ENCODE results near the gene PIGT.
"Not testable (repeated sequence)": the region's sequence is repeated elsewhere in the genome, so short reads cannot be mapped to it uniquely, and the experiment has no call there.

PIGT gene

DNA sequence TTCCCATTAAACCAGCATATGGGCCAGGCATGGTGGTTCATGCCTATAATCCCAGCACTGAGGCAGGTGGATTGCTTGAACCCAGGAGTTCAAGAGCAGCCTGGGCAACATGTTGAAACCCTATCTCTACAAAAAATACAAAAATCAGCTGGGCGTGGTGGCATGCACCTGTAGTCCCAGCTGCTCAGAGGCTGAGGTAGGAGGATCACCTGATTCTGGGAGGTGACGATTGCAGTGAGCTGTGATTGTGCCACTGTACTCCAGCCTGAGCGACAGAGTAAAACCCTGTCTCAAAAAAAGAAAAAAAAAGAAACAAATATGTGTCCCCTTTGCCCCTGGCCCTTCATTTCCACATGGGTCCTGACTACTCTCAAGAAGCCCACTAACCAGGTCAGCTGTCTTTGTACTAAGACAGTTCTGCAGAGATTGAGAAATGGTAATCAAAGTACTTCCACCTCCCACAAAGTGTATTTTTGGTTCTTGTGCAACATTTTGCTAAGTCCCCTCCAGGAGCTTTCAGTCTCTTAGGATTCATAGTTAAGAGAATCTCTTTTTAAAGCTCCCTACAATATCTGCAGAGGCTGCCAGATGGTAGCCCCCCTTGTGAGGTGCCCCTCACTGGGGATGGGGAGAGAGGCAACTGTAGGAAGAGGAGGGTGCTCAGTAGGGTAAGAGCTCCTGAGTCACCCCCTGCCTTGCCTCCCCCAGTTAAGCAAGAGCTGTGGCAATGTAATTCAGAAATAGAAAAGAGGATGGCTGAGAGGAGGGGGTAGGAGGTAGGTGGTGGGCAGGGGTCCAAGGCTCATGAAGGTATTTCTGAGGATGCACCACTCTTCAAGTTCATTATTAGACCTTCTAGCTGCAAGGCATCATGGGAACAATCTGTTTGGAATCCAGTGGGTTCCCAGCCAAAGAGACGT is 37.1 kb downstream of the PIGT start:
- DNase-seq = no peak
- intact Hi-C loops (cut with DNase I) = no loop called here

DNA sequence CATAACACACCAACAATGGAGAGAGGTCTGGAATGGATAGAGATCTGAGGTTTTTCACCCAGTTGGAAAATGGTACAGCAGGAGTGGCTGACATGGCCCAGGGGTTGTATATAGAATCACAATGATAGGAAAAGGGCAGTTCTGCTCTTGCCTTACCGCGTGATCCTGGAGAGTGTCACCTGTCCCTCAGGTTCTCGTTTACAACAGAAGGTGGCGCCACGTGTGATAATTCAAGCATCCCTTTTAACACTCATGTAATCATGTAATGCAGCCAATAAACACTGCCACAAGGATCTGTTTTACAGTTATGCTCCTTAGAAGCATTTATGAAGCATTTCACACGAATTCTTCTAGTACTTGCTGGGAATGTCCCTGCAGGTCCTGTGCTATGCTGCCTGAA is 40.7 kb downstream of the PIGT start:
- intact Hi-C loops (cut with DNase I) = no loop called here
- DNase-seq = no peak

DNA sequence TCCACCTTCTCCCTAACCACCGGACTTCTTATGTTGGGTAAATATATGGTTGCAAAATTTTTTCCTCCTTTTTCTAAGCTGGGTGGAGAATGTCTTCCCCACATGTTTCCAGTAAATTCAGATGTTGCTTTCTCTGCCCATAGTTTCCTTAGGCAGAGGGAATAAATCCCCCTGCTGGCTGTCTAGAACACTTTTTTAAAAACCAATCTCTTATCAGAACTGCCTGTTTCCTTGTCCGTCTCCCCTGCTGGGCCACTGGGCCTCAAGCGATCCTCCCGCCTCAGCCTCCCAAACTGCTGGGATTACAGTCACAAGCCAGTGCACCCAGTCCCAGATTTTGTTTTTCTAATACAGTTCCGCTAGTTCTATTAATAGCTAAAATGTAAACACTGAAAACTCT is 43.7 kb downstream of the PIGT start:
- intact Hi-C loops (cut with DNase I) = loop anchor here (10.0 kb wide), 1 partner anchor 305 kb away; no protein-coding TSS in a partner anchor
- DNase-seq = no peak

DNA sequence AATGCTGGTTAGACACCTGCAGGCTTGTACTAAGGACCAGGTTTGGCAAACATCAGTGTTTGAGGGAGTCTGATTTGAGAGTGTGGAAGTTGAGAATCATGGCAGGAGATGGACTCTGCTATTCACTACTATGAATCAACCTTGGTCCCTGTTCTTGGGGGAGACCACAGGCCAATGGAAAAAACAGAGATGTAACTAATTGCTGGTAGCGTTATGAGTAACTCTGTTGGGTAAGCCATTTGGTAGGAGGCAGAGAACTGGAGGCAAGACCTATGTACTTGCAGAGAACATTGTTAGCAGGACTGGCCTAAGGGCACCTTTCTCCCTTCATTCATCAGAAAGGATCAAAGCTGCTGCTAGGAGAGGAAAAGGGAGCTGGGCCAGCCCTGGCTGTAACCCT is 45.3 kb downstream of the PIGT start:
- intact Hi-C loops (cut with DNase I) = loop anchor here (10.0 kb wide), 1 partner anchor 304 kb away; no protein-coding TSS in a partner anchor
- DNase-seq = no peak

DNA sequence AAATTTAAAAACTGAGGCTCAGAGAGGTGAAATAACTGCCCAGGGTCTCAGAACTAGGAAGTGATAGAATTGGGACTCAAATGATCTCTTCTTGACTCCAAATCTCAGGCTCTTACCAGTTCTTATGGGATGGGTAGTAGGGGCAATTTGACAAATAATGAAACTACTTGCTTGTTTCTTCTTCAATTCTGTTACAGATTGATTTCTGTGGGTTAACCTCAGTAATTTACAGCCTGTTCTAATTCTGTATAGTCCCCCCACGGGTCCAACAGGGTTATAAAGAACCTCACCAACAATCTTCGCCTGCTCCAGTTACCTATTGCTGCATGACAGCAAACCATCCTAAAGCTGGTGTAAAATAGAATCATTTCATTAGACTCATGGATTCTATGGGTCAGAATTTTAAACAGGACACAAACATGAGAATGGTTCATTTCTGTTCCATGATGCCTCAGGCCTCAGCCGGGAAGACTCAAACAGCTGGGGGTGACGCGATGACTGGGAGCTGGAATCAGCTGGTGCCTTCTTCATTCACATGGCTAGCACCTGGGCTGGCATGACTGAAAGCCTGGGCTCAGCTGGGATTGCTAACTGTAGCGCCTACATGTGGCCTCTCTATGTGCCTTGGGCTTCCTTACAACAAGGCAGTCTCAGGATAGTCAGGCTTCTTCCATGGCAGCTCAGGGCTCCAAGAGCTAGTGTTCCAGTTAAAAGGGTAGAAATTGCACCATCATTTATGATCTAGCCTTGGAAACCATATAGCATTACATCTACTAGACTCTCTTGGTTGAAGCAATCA is 47.0 kb downstream of the PIGT start:
- DNase-seq = no peak
- intact Hi-C loops (cut with DNase I) = loop anchor here (10.0 kb wide), 1 partner anchor 302 kb away; no protein-coding TSS in a partner anchor

DNA sequence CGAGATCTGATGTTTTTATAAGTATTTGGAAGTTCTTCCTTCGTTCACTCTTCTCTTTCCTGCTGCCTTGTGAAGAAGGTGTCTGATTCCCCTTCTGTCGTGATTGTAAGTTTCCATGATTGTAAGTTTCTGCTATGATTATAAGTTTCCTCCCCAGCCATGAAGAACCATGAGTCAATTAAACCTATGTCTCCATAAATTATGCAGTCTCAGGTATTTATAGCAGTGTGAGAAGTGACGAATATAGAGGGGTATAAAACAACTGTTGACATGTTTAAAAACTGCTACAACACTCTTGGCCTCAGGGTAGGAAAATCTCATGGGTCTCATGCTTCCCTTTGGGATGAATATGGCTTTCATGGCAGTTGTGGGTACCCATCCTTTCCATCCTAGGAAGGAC is 47.8 kb downstream of the PIGT start:
- DNase-seq = no peak
- intact Hi-C loops (cut with DNase I) = loop anchor here (10.0 kb wide), 1 partner anchor 301 kb away; no protein-coding TSS in a partner anchor

DNA sequence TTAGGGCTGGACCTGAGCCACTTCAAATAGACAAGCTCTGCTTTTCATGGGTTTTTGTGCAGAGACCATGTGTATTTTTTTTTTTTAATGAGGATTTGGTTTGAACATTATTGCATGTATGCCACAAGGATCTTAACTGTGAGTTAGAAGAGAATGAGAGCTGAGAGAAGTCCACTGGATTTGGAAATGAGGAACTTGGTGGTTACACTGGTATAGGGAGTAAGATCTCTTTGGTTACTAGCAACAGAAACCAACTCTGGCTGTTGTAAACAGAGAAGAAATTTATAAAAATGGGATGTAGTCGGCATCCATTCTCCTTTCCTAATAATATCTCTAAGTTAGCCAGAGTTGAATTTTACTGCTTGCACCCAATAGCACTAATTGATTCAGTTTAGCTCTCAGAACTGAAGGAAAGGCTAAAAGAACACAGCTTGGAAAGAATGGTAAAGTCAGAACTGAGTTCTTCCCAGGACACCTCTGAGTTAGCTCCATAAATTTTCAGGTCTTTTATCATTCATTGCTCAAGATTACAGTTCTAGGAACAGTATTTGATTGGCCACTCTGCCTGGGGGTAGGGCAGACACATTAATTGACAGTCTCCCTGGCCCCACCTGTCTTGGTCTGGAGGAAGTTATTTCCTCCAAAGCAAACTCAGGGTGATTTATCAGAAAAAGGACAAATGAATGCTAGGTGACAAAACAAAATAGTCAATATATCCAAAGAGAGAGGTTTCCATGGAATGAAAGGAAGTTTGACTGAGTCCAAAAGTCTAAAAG is 49.7 kb downstream of the PIGT start:
- DNase-seq = no peak
- intact Hi-C loops (cut with DNase I) = loop anchor here (10.0 kb wide), 1 partner anchor 299 kb away; no protein-coding TSS in a partner anchor

DNA sequence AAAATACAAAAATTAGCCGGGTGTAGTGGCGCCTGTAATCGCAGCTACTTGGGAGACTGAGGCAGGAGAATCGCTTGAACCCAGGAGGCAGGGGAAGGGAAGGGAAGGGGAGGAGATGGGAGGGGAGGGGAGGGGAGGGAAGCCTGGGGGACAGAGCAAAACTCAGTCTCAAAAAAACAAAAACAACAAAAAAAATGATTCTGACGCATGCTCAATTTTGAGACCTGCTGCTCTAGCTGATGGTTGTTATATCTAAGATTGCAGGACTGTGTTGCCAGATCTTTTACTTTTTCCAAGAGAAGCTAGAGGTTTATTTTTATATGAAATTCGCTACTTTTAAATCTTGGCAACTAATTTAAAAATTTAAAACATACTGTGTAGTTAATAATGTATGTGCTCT is 51.2 kb downstream of the PIGT start:
- intact Hi-C loops (cut with DNase I) = loop anchor here (10.0 kb wide), 1 partner anchor 298 kb away; no protein-coding TSS in a partner anchor
- DNase-seq = no peak

DNA sequence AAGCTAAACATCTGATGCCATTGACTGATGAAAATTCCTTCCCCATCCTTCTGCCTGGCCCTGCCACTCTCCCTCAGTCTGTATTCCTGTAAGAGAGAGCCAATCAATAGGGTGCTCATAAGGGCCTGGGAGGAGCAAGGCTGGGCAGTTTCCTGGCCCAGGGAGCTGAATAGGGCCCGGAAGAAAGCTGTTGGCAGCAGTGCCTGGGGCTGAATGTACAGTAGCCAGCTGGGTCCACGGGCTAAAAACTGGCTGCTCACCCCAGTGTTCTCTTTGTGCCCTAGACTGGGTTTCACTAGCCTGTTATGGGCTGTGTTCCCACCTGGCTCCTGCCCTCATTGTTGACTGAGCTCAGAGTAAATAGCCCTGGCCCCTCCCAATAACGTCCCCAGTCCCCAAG is 51.9 kb downstream of the PIGT start:
- DNase-seq = peak in 6 of 10 donors; percentile 13 to 89 (median 30)
- intact Hi-C loops (cut with DNase I) = loop anchor here (10.0 kb wide), 1 partner anchor 297 kb away; no protein-coding TSS in a partner anchor

DNA sequence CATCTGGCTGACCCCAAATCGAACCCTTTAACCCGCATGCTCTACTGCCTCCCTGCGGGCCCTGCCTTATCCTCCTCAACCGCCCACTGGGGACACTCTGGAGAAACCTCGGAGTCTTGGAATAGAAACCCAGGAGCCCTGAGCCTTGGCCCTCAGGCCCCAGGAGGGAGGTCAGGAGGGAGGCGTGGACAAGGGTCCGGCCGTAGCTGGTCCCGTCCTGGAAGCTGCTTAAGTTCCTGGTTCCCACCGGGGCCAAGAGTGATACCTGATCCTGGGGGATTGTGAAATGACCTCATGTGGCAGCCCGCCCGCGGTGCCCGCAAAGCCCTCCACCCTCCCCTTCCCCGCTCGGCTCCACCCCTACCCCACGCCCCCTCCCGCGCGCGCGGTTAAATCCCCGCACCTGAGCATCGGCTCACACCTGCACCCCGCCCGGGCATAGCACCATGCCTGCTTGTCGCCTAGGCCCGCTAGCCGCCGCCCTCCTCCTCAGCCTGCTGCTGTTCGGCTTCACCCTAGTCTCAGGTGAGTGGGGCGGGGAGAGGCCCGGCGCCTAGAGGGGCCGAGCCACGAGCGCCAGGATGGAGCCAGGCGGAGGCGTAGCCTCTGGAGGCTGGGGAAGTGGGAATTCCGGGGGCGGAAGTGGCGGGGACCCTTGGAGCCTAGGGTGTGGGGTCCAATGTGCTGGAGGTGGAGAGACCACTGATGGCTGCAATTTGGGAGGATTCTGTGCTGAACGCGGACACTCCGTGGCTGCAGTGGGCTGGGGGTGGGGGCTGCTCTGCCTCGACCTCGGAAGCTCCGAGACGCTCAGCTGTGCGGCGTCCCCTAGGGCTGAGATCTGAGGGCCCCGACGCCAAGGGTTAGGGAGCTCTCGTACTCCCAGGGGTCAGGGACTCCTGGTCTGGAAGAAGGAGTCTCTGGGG is 53.7 kb downstream of the PIGT start, which contains the start of gene WFDC2:
Gene WFDC2 (plus strand): TSS at position 418 of the 926 bp plus-strand sequence. CDS start 29 bp downstream, at position 447.
- intact Hi-C loops (cut with DNase I) = loop anchor here (10.0 kb wide), 1 partner anchor 295 kb away; no protein-coding TSS in a partner anchor

DNA sequence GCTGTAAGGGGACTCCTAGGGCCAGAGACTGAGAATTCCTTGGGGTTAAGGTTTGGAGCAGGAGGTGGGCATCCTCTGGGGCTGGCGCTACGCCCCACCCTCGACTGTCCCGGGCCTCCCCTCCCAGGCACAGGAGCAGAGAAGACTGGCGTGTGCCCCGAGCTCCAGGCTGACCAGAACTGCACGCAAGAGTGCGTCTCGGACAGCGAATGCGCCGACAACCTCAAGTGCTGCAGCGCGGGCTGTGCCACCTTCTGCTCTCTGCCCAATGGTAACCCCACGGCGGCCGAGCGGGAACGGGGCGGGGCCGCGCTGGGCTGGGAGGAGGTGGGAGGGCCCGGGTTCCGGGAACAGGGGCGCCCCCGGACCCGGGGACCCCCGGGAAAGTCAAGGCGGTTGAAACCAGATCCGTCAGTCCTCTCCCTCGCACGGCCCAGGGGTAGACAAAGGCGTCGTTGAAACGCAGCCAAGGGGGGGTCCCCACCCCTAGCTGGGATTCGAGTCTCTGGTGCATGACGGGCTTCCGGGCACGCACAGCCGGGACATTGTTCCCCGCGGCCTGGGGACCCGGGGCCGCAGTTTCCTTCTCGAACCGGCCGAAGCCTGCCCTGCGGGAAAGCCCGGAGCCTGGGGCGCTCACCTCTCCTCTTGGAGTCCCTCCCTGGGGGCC is 54.5 kb downstream of the PIGT start:
- intact Hi-C loops (cut with DNase I) = no loop called here
- peak in 9 of 10 donors; percentile 29 to 93 (median 53) for DNase-seq

More for the DNA sequence above, 53.7 kb downstream of the PIGT start, which contains the start of gene WFDC2:
- peak in 1 of 10 donors; percentile 83 for DNase-seq

DNA sequence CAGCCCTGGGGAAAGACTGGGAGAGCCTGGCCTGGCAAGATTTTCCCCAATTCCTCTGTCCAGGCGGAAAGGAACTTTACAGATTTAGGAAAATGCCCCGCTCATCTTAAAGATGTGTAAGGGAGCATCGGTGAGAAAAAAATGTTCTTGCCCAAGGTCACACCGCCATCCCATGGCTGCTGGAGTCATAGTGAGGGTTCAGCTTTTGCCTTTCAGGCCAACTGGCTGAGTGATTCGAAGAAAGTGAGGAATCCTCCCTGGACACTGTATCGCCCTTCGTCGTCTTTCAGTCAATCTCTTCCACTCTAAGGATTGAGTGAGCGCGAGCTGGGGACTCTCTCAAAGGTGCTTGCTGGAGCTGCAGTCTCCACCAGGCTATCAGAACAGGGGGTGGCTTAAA is 55.0 kb downstream of the PIGT start:
- DNase-seq = peak in 3 of 10 donors; percentile 36 to 83 (median 47)
- intact Hi-C loops (cut with DNase I) = no loop called here

DNA sequence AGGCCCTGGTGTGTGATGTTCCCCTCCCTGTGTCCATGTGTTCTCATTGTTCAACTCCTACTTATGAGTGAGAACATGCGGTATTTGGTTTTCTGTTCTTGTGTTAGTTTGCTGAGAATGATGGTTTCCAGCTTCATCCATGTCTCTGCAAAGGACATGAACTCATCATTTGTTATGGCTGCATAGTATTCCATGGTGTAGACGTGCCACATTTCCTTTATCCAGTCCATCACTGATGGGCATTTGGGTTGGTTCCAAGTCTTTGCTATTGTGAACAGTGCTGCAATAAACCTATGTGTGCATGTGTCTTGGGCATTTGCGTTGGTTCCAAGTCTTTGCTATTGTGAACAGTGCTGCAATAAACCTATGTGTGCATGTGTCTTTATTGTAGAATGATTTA is 56.3 kb downstream of the PIGT start:
- intact Hi-C loops (cut with DNase I); DNase-seq: not testable (repeated sequence)

All from posterior cingulate gyrus (tissue), 11 donors.